LNCAP (cell line): ENCODE data around the gene COG1.

Experiments used
- CTCF ChIP-seq: fragments of 450-650 bp; IDR thresholded peaks from 2 replicates; pipeline ENCODE4 v1.5.1; 2017; ENCODE audit warnings: mild to moderate bottlenecking

Gene COG1

GRCh38 chr17:73230088-73230487, 37.2 kb downstream of the COG1 start:
- TF ChIP-seq CTCF = no peak

DNA sequence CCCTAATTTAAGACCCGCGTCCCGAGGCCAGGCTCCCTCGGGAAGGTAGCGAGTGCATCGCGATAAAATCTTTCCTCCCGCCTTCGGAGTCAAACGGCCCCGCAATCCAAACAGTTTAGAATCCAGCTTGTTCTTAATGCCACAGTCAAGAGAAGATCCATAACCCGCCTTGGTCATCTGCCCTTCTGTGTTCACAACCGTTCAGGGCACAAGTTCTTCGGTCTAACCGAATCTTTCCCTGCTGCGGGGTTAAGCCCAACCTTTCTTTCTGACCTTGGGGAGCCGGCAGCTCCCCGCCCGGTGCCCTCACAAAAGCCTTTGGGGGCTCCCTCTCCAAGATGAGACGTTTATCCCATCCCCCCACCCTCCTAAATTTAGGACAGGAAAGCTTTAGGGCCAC, 38.5 kb downstream of the COG1 start:
- TF ChIP-seq CTCF = no peak

DNA sequence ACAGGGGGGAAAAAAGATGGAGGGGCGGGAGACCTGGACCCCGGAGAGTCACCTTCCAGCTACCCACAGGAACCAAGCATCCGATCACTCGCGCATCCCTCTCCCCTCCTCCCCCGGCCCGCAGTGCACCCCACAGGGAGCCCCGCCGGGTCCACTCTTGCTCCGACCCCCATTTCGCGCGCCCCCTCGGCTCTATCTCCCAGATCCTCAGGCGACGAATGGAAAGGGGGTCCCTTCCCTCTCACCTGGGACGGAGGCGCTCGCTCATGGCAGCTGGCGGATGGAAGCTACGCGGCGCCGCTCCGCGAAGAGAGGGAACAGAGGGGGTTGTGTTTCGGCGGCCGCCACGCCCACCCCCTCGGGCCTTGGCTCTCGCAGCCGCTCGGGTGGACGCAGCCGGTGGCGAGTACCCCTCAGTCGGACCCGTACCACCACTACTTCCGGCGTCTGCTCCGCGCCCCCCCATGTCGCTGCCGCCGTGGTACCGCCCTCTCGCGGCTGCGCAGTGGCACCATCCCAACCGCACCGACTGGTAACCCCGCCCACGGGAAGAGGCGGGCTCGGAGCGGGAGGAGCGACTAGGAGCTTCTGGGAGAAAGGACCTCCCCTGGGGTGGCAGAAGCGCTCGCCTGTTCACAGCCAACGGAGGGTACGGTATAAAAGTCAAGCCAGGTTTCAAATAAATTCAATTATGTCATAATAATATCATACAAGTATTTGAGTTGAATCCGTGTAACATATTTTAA, 39.2 kb downstream of the COG1 start:
- TF ChIP-seq CTCF = no peak

- TF ChIP-seq CTCF = no peak
Observed at GRCh38 chr17:73232587-73233373, 39.9 kb downstream of the COG1 start.

- TF ChIP-seq CTCF = no peak
Observed at GRCh38 chr17:73234736-73235135, 41.9 kb downstream of the COG1 start.

DNA sequence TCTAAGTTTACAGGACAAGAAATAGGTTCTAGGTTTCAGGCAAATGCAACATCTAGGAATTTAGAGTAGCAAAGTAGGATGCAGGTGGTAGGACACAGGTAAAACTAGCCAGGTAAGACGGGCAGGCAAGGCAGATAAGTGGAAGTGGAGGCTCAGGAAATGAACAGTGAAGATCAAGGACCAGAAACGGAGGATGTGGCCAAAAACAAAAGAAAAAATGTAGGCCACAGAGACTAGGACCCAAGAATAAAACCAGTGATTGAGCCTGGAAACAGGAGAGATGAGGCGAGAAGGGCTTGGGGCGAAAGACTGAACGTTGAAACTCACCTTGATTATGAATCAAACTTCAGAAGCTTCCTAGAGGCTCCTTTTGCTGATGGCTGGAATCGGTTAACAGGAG, 44.9 kb downstream of the COG1 start:
- TF ChIP-seq CTCF = no peak

GRCh38 chr17:73240561-73240960, 47.7 kb downstream of the COG1 start:
- no peak for TF ChIP-seq CTCF
